Measurements from ENCODE around the gene AFDN. TPM values are rescaled to one million over a fixed set of nuclear protein-coding genes. Genes with fewer than 3 reads are reported as not detected.
A peak's percentile ranks its signal among the peaks of the same experiment; 100 is the strongest.

Gene AFDN
- total and polyA plus RNA-seq, 2 experiments from 2014 or later = 66.9 to 200 TPM

GRCh38 chr6:167970230-167970629 lies 143.5 kb downstream of the AFDN start (continued):
- TF ChIP-seq REST (IDR thresholded peaks at IDR 0.05; ENCODE audit: unreplicated experiment) = no peak
- TF ChIP-seq STAT1 (IDR thresholded peaks at IDR 0.05; ENCODE audit: unreplicated experiment) = no peak
- TF ChIP-seq EZH2 (IDR thresholded peaks at IDR 0.05; ENCODE audit: low read depth, unreplicated experiment) = no peak
- TF ChIP-seq EZH2phosphoT487 (IDR thresholded peaks at IDR 0.05; ENCODE audit: unreplicated experiment) = no peak

GRCh38 chr6:167972193-167972592 lies 145.5 kb downstream of the AFDN start:
- H2AFZ ChIP-seq = no peak overlapping the region
- H3K36me3 Mint-ChIP-seq (ENCODE audit: low read depth) = peaks cover 33% of the 10 kb centered on the region
- 0 out of 2 replicates have a peak overlapping the region, but pooled peaks have one; percentile 66 for H3K27ac Mint-ChIP-seq
- H4K20me1 ChIP-seq (replicated peaks; ENCODE audit: insufficient read depth) = 0 out of 2 replicates have a peak, but pooled peaks cover 3% of the 10 kb centered on the region
- H3F3A ChIP-seq (replicated peaks; ENCODE audit: low read depth) = peaks cover 7% of the 10 kb centered on the region; the same call in 1 of the 2 replicates
- H3K27me3 ChIP-seq (ENCODE audit: insufficient read depth) = no peaks in the 10 kb centered on the region
- H3K4me3 Mint-ChIP-seq = no peak overlapping the region
- H3K4me1 Mint-ChIP-seq = peaks cover 22% of the 10 kb centered on the region
- H3K4me3 ChIP-seq = no peak overlapping the region
- peaks cover 20% of the 10 kb centered on the region for H3K36me3 ChIP-seq (ENCODE audit: insufficient read depth)
- DNase-seq (ENCODE audit: low spot score) = no peak
- peaks cover 5% of the 10 kb centered on the region for H3K27me3 Mint-ChIP-seq (ENCODE audit: insufficient read depth, low read depth, poor library complexity)
- H3K4me2 ChIP-seq = no peak overlapping the region
- H3K4me1 ChIP-seq (ENCODE audit: insufficient read depth) = peaks cover 18% of the 10 kb centered on the region
- H3K79me2 ChIP-seq (replicated peaks; ENCODE audit: insufficient read depth) = no peaks in the 10 kb centered on the region
- H3K9me2 ChIP-seq (ENCODE audit: insufficient read depth) = no peaks in the 10 kb centered on the region
- 0 out of 2 replicates have a peak overlapping the region, but pooled peaks have one; percentile 20 for H3K27ac ChIP-seq (ENCODE audit: low read depth)
- no peak for ATAC-seq
- H3K9me3 Mint-ChIP-seq = peaks cover 6% of the 10 kb centered on the region
- TF ChIP-seq STAT1 (IDR thresholded peaks at IDR 0.05; ENCODE audit: unreplicated experiment) (no peak), CREB1 (CRISPR knock-in tag; IDR thresholded peaks at IDR 0.05; ENCODE audit: low read depth) (no peak), NANOG (IDR thresholded peaks at IDR 0.05; ENCODE audit: borderline replicate concordance) (no peak), EZH2phosphoT487 (IDR thresholded peaks at IDR 0.05; ENCODE audit: unreplicated experiment) (no peak), ZNF331 (CRISPR knock-in tag; IDR thresholded peaks at IDR 0.05; ENCODE audit: low read depth) (no peak), ZNF462 (CRISPR knock-in tag; IDR thresholded peaks at IDR 0.05) (no peak), POLR2AphosphoS5 (IDR thresholded peaks at IDR 0.05; ENCODE audit: low read depth) (no peak), CTCF (conservative IDR thresholded peaks at IDR 0.05; ENCODE audit: low read depth in 2 of 2) (no peak)
